ENCODE results near the gene GKAP1.
"Not testable (repeated sequence)": the region's sequence is repeated elsewhere in the genome, so short reads cannot be mapped to it uniquely, and the experiment has no call there.

GKAP1 gene
- 7.4 to 19.6 (median 14.0) reads per million in 4 experiments for total RNA-seq

- peak; percentile 73 for DNase-seq
Observed at GRCh38 chr9:83817356-83818278, at the start of gene GKAP1. Gene GKAP1 (minus strand): TSS chr9:83817769. CDS start chr9:83806517, 11,252 bp downstream.

DNA sequence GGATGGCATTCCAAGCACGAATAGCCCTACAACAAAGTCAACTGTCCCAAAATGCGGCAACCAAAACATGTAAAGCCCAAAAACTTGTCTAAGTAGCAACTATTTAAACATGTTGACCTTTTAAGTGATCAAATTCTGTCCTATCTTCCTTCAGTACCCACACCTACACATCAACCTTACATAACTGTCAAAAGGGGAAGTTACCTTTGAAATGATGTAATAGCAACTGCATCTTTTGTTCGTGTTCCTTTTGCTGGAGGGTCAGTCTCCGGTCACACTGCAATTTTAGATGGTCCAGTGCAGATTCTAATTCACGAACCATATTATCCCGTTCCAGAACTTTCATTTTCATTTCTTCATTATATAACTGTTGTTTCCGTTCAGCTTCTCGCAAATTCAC lies 32.3 kb upstream of the GKAP1 start:
- not testable (repeated sequence) for DNase-seq

- not testable (repeated sequence) for DNase-seq
Observed at GRCh38 chr9:83837070-83837643, 19.6 kb upstream of the GKAP1 start.

- not testable (repeated sequence) for DNase-seq
Observed at GRCh38 chr9:83830426-83831071, 13.0 kb upstream of the GKAP1 start.

GRCh38 chr9:83824986-83825623 lies 7.5 kb upstream of the GKAP1 start:
- not testable (repeated sequence) for DNase-seq

DNA sequence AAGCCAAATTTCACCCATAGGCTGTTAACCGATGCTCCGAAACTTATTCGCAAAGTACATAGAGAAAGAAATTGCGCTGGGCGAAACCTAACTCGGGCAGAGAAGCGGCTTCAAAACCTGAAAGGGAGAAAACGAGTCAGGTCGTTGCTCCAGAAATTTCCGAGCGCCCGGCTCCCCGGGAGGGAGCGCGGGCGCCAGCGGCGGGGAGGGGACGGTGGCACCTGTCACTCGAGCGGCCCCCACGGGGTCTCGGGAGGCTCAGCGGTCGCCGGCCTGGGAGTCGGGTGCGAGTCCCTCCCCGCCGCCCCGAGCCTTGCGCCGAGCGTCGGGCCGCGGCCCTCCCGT lies 586 bp downstream of the GKAP1 start:
- DNase-seq, result peak; percentile 45

DNA sequence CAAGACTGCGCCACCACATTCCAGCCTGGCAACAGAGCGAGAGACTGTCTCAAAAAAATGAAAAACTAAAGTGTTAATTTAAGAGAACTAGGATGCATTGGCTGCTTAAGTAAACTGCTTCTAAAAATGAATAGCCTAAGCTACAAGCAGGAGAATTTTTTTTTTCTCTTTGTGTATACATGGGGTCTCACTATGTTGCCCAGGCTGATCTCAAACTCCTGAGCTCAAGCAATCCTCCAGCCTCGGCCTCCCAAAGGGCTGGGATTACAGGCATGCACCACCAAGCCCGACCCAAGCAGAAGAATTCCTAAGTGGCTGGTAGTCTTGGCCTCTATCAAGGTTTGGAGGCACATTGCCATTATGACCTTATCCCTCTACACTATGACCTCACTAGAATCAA lies 2.4 kb downstream of the GKAP1 start:
- DNase-seq, result not testable (repeated sequence)

- not testable (repeated sequence) for DNase-seq
Observed at GRCh38 chr9:83809213-83809612, 8.4 kb downstream of the GKAP1 start.

GRCh38 chr9:83804454-83804853 lies 13.1 kb downstream of the GKAP1 start:
- DNase-seq, result not testable (repeated sequence)

DNA sequence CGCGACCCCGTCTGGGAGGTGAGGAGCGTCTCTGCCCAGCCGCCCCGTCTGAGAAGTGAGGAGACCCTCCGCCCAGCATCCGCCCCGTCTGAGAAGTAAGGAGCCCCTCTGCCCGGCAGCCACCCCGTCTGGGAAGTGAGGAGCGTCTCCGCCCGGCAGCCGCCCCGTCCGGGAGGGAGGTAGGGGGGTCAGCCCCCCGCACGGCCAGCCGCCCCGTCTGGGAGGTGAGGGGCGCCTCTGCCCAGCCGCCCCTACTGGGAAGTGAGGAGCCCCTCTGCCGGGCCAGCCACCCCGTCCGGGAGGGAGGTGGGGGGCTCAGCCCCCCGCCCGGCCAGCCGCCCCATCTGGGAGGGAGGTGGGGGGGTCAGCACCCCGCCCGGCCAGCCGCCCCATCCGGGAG lies 13.6 kb downstream of the GKAP1 start:
- not testable (repeated sequence) for DNase-seq

GRCh38 chr9:83800236-83801033 lies 17.1 kb downstream of the GKAP1 start:
- no peak for DNase-seq

DNA sequence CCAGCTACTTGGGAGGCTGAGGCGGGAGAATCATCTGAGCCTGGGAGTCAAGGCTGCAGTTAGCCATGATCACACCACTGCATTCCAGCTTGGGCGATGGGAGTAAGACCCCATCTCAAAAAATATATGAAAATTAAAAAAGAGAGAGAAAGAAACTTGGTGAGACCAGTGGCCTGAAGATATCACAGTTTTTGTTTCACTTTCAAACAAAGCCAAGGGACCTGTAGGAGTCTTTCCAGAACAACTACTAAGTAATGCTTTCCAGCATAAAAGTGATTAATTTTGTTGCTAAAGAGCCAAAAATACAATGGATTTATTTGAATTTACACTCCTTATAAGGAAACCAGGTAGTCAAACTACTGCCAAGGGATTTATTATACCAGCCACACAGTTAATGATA lies 23.5 kb downstream of the GKAP1 start:
- DNase-seq, result no peak

- DNase-seq, result no peak
Observed at GRCh38 chr9:83792746-83793145, 24.8 kb downstream of the GKAP1 start.

DNA sequence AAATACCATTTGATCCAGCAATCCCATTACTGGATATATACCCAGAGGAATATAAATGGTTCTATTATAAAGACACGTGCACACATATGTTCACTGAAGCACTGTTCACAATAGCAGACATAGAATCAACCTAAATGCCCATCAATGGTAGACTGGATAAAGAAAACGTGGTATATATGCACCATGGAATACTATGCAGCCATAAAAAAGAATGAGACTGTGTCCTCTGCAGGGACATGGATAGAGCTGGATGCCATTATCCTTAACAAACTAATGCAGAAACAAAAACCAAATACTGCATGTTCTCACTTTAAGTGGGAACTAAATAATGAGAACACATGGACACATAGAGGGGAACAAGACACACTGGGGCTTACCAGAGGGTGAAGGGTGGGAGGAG lies 39.4 kb downstream of the GKAP1 start:
- no peak for DNase-seq

- no peak for DNase-seq
Observed at GRCh38 chr9:83775932-83776331, 41.6 kb downstream of the GKAP1 start.

- DNase-seq, result no peak
Observed at GRCh38 chr9:83772860-83773259, 44.7 kb downstream of the GKAP1 start.

GRCh38 chr9:83765376-83765775 lies 52.2 kb downstream of the GKAP1 start:
- no peak for DNase-seq

- DNase-seq, result no peak
Observed at GRCh38 chr9:83754383-83754977, 63.1 kb downstream of the GKAP1 start.

- no peak for DNase-seq
Observed at GRCh38 chr9:83749706-83750105, 67.9 kb downstream of the GKAP1 start.

DNA sequence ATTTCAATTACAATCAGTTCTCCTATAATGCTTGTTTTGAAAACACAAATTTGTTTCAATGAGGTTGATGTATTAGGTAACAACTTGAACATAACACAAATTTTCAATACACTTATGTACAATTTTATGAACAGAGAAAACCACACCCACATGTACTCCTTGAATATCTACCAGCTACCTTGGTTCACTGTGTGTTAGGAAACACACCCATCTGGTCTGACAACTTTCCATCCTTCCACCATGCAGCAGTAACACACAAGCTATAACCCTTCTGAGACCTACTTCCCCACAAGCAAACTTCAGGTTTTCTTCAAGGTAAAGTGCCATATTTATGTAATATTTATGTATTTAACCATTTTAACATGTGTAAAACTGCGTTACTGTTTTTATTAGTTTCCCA lies 73.4 kb downstream of the GKAP1 start:
- no peak for DNase-seq

- no peak for DNase-seq
Observed at GRCh38 chr9:83733739-83734138, 83.8 kb downstream of the GKAP1 start.

All from effector CD8-positive, alpha-beta T cell (primary cell).